ENCODE data around the gene DCC.

GRCh38 chr18:53490019-53490418 lies 1150.0 kb downstream of the DCC start:
- TF ChIP-seq CTCF (IDR thresholded peaks at IDR 0.05) (no peak), EZH2 (IDR thresholded peaks at IDR 0.05; ENCODE audit: borderline replicate concordance, insufficient read depth, low read depth, low read length, poor library complexity, severe bottlenecking) (no peak)

All from B cell (primary cell).